ENCODE measurements around the gene MBD5.

MBD5 gene

GRCh38 chr2:148058641-148059040, 37.8 kb downstream of the MBD5 start:
- TF ChIP-seq, protein P1, sequence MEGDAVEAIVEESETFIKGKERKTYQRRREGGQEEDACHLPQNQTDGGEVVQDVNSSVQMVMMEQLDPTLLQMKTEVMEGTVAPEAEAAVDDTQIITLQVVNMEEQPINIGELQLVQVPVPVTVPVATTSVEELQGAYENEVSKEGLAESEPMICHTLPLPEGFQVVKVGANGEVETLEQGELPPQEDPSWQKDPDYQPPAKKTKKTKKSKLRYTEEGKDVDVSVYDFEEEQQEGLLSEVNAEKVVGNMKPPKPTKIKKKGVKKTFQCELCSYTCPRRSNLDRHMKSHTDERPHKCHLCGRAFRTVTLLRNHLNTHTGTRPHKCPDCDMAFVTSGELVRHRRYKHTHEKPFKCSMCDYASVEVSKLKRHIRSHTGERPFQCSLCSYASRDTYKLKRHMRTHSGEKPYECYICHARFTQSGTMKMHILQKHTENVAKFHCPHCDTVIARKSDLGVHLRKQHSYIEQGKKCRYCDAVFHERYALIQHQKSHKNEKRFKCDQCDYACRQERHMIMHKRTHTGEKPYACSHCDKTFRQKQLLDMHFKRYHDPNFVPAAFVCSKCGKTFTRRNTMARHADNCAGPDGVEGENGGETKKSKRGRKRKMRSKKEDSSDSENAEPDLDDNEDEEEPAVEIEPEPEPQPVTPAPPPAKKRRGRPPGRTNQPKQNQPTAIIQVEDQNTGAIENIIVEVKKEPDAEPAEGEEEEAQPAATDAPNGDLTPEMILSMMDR (IDR thresholded peaks at IDR 0.05; ENCODE audit: insufficient read depth, low read depth, low read length, missing control alignments), result no peak
- no peak for DNase-seq (ENCODE audit: low read depth)
- H3K4me3 ChIP-seq (ENCODE audit: low read depth, low read length), result no peak overlapping the region

- TF ChIP-seq, protein P1 (IDR thresholded peaks at IDR 0.05; ENCODE audit: insufficient read depth, low read depth, low read length, missing control alignments), result no peak
- DNase-seq (ENCODE audit: low read depth), result no peak
- H3K4me3 ChIP-seq (ENCODE audit: low read depth, low read length), result no peak overlapping the region
Observed at GRCh38 chr2:148063633-148064032, 42.7 kb downstream of the MBD5 start.

GRCh38 chr2:148065936-148066335, 45.0 kb downstream of the MBD5 start:
- no peak for DNase-seq (ENCODE audit: low read depth)
- H3K4me3 ChIP-seq (ENCODE audit: low read depth, low read length), result no peak overlapping the region
- TF ChIP-seq, protein P1 (IDR thresholded peaks at IDR 0.05; ENCODE audit: insufficient read depth, low read depth, low read length, missing control alignments), result no peak

DNA sequence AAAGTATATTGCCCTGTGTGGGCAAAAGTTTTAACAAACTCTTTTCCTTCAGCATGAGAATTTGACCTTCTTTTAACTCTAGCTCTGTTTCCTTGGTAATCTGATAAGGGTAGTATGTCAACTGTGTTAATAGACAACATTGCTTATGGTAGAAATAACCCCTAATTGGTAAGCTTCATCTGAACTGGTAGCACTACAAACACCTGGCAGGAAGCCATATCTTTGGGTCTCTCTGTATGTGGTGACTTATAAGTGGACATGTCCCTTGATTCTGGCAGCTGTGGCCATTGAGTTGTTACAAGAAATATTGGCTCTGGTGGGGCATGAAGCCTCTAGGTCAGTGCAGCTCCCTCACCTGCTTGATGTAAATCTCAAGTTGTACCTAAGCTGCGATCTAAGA, 46.9 kb downstream of the MBD5 start:
- no peak for DNase-seq (ENCODE audit: low read depth)
- no peak overlapping the region for H3K4me3 ChIP-seq (ENCODE audit: low read depth, low read length)
- TF ChIP-seq, protein P1 (IDR thresholded peaks at IDR 0.05; ENCODE audit: insufficient read depth, low read depth, low read length, missing control alignments), result no peak

GRCh38 chr2:148071351-148071750, 50.5 kb downstream of the MBD5 start:
- no peak overlapping the region for H3K4me3 ChIP-seq (ENCODE audit: low read depth, low read length)
- TF ChIP-seq, protein P1 (IDR thresholded peaks at IDR 0.05; ENCODE audit: insufficient read depth, low read depth, low read length, missing control alignments), result no peak
- DNase-seq (ENCODE audit: low read depth), result no peak

DNA sequence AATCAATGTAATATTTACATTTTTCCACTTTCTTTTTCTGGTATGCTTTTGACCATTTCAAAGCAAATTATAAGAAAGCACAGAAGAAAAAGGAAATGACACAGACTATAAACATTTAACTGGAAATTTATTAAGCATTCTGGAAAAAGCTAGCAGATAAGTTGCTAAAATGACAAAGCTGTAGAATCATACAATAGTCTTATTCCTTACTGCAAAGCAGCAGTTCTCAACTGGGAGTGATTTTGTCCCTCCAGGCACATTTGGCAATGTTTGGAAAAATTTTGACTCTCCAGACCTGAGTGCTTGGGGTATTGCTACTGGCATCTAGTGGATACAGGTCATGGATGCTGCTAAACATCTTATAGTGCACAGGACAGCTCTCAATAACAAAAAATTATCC, 75.1 kb downstream of the MBD5 start:
- no peak overlapping the region for H3K4me3 ChIP-seq (ENCODE audit: low read depth, low read length)
- TF ChIP-seq, protein P1 (IDR thresholded peaks at IDR 0.05; ENCODE audit: insufficient read depth, low read depth, low read length, missing control alignments), result no peak
- no peak for DNase-seq (ENCODE audit: low read depth)

DNA sequence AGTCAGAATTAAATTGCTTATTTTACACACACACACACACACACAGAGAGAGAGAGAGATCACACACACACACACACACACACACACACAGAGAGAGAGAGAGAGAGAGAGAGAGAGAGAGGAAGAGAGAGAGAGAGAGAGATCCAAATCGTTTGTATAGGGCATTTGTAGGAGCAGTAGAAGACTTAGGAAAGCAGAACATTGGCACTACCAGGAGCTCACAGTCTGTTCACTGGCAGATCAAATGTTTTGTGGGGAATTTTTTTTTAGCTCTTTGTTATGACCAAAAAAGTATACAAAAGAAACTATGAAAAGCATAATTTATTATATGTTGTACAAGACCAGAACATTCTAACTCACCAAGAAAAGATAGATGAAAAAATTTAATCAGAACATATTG, 81.8 kb downstream of the MBD5 start:
- no peak for DNase-seq (ENCODE audit: low read depth)
- TF ChIP-seq, protein P1 (IDR thresholded peaks at IDR 0.05; ENCODE audit: insufficient read depth, low read depth, low read length, missing control alignments), result no peak
- H3K4me3 ChIP-seq (ENCODE audit: low read depth, low read length), result no peak overlapping the region

All from GM12865 (cell line).